Stimulated activated CD4-positive, alpha-beta T cell treated with anti-CD3 and anti-CD28 coated beads, TNF-alpha, amount 100 ng/mL, for 4 hours (primary cell): ENCODE measurements around the gene C9orf40.

Experiments
- DNase-seq, 3 experiments: peaks; one replicate each; pipeline ENCODE4 v3.0.0-alpha.2; 2020; ENCODE audit warnings: low read depth in 3 of 3

C9orf40 gene

GRCh38 chr9:74940600-74940999 is 12.1 kb downstream of the C9orf40 start:
- DNase-seq: no peak

- no peak for DNase-seq
These were observed 17.7 kb downstream of the C9orf40 start for GRCh38 chr9:74935008-74935407.

DNA sequence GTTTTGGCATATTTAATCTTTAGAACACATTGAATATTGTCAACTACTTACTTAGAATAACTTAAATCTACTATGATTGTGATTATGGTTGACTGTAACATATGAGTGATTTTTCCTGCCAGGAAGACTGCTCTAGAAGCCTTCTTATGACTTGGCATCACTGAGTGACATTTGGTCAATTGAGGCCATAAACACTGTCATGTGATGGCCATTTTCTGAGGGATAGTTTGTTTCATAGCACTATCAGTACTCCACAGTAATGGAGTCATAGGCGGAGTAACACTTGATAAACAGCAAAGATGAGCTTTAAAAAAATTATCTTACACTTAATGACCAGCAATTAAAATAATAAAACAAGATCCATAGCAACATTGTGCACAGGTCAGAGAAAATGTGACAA is 31.0 kb downstream of the C9orf40 start:
- no peak for DNase-seq

DNA sequence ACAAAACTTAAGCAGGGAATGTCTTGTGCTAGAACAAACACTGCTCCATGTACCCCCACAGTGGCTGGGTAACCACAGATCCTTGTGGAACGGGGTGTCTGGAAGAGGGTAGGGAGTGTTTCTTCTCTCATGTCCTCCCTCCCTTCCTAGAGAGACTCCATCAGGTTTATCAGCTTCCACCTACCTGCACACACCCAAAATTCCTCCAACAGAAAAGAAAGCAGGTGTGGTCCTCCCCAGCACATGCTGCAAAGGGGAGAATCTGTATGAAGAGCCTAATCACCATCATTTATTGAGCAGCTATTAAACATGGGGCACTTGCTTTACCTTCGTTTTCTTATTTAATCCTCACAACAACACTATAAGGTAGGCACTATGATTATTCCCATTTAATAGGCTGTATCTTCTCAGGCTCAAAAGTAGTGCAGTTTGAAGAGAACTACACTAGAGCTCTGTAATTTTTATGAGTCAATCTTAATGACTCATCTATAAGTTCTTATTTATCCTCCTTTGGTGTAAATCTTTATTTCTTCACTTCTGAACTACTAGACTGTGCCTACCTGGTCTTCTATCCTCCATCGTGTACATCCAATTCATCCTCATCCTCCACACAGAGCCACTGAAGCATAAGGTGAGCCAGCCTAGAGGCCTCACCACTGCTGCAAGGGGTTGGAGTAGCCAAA is 31.6 kb downstream of the C9orf40 start:
- DNase-seq: no peak

GRCh38 chr9:74910036-74910435 is 42.7 kb downstream of the C9orf40 start:
- no peak for DNase-seq

DNA sequence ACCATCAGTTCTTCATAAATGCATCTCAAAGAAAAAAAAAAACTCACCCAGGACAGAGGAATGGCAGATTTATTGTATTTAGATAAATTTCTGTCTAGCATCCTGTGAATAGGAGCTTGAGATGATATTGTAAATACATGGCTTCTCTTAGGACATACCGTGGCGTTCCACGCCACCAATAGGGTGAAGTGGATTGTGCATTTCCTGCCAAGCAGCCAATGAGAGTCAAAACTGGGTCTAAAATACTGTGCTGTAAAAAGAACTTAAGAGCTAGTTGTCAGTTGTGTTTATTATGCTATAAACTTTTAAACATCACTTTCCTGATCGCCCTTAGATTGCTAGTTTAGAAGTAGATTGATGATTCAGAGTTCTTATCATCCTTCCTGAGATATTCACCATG is 44.0 kb downstream of the C9orf40 start:
- DNase-seq: no peak

DNA sequence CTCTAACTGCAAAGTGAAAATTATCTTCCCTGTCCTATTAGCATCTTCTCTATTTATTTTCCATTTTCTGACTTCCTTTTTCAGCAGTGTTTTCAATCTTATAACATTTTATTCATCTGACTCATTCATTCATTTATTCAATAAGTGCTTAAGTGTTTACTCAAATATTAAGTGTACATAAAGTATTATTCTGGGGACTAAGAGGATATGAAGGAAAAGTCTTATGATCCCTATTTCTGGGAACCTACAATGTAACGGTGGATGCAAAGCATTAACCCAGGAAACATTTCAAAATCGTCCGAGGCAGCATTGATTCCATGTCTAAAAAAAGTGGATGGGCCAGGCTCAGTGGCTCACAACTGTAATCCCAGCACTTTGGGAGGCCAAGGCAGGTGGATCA is 45.6 kb downstream of the C9orf40 start:
- no peak for DNase-seq

DNA sequence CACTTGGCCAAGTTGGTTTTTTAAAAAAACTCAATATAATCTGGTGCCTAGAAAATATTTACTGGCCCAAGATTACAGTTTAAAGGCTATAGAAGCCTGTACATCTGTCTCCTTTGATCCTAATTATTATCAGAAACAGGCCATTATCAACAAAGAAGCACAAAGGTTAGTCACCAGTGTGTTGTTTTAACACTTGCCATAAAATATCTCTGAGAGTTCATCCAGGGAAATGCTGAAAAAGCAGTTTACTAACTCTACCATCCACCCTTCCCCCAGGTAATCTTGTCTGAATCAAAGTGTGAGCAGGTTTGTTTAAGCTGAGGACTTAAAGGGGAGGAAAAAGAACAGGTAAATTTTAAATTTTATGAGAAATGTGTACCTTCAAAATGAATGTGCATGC is 51.7 kb downstream of the C9orf40 start:
- no peak for DNase-seq
